Measurements from ENCODE around the gene MUC6.

The MUC6 gene

GRCh38 chr11:1014276-1014675 lies 22.2 kb downstream of the MUC6 start:
- Histone ChIP-seq H3K36me3 (ENCODE audit: control insufficient read depth, low read depth, low read length) (peaks cover 22% of the 10 kb centered on the region), H3K4me3 (ENCODE audit: low read length) (no peak overlapping the region), H3K4me1 (ENCODE audit: control insufficient read depth, low read depth, low read length) (no peaks in the 10 kb centered on the region), H3K9me3 (ENCODE audit: control insufficient read depth, low read depth, low read length) (no peaks in the 10 kb centered on the region), H3K27me3 (ENCODE audit: control insufficient read depth, insufficient read depth, low read length) (no peaks in the 10 kb centered on the region), H3K9ac (ENCODE audit: low read length) (no peak overlapping the region), H3K27ac (ENCODE audit: low read length) (no peak overlapping the region)

GRCh38 chr11:1013631-1013935 lies 22.9 kb downstream of the MUC6 start:
- no peaks in the 10 kb centered on the region for H3K4me1 ChIP-seq (ENCODE audit: control insufficient read depth, low read depth, low read length)
- H3K9ac ChIP-seq (ENCODE audit: low read length), result no peak overlapping the region
- H3K36me3 ChIP-seq (ENCODE audit: control insufficient read depth, low read depth, low read length), result peaks cover 26% of the 10 kb centered on the region
- H3K27me3 ChIP-seq (ENCODE audit: control insufficient read depth, insufficient read depth, low read length), result no peaks in the 10 kb centered on the region
- no peak overlapping the region for H3K27ac ChIP-seq (ENCODE audit: low read length)
- H3K9me3 ChIP-seq (ENCODE audit: control insufficient read depth, low read depth, low read length), result no peaks in the 10 kb centered on the region
- no peak overlapping the region for H3K4me3 ChIP-seq (ENCODE audit: low read length)

- Histone ChIP-seq H3K36me3 (ENCODE audit: control insufficient read depth, low read depth, low read length) (peaks cover 26% of the 10 kb centered on the region), H3K27me3 (ENCODE audit: control insufficient read depth, insufficient read depth, low read length) (no peaks in the 10 kb centered on the region), H3K4me1 (ENCODE audit: control insufficient read depth, low read depth, low read length) (no peaks in the 10 kb centered on the region), H3K9ac (ENCODE audit: low read length) (no peak overlapping the region), H3K27ac (ENCODE audit: low read length) (no peak overlapping the region), H3K4me3 (ENCODE audit: low read length) (no peak overlapping the region), H3K9me3 (ENCODE audit: control insufficient read depth, low read depth, low read length) (no peaks in the 10 kb centered on the region)
Measured at GRCh38 chr11:1012740-1013630, 23.5 kb downstream of the MUC6 start.

GRCh38 chr11:1012291-1012690 lies 24.2 kb downstream of the MUC6 start:
- no peak overlapping the region for H3K27ac ChIP-seq (ENCODE audit: low read length)
- H3K36me3 ChIP-seq (ENCODE audit: control insufficient read depth, low read depth, low read length), result peaks cover 26% of the 10 kb centered on the region
- no peaks in the 10 kb centered on the region for H3K27me3 ChIP-seq (ENCODE audit: control insufficient read depth, insufficient read depth, low read length)
- H3K4me3 ChIP-seq (ENCODE audit: low read length), result no peak overlapping the region
- H3K4me1 ChIP-seq (ENCODE audit: control insufficient read depth, low read depth, low read length), result no peaks in the 10 kb centered on the region
- no peaks in the 10 kb centered on the region for H3K9me3 ChIP-seq (ENCODE audit: control insufficient read depth, low read depth, low read length)
- H3K9ac ChIP-seq (ENCODE audit: low read length), result no peak overlapping the region

- no peak overlapping the region for H3K4me3 ChIP-seq (ENCODE audit: low read length)
- H3K9ac ChIP-seq (ENCODE audit: low read length), result no peak overlapping the region
- no peaks in the 10 kb centered on the region for H3K4me1 ChIP-seq (ENCODE audit: control insufficient read depth, low read depth, low read length)
- no peak overlapping the region for H3K27ac ChIP-seq (ENCODE audit: low read length)
- H3K9me3 ChIP-seq (ENCODE audit: control insufficient read depth, low read depth, low read length), result no peaks in the 10 kb centered on the region
- peaks cover 32% of the 10 kb centered on the region for H3K36me3 ChIP-seq (ENCODE audit: control insufficient read depth, low read depth, low read length)
- no peaks in the 10 kb centered on the region for H3K27me3 ChIP-seq (ENCODE audit: control insufficient read depth, insufficient read depth, low read length)
Measured at GRCh38 chr11:1011320-1011698, 25.2 kb downstream of the MUC6 start.

GRCh38 chr11:1010551-1011319 lies 25.8 kb downstream of the MUC6 start:
- no peak overlapping the region for H3K4me3 ChIP-seq (ENCODE audit: low read length)
- H3K9me3 ChIP-seq (ENCODE audit: control insufficient read depth, low read depth, low read length), result no peaks in the 10 kb centered on the region
- no peak overlapping the region for H3K27ac ChIP-seq (ENCODE audit: low read length)
- H3K27me3 ChIP-seq (ENCODE audit: control insufficient read depth, insufficient read depth, low read length), result no peaks in the 10 kb centered on the region
- H3K9ac ChIP-seq (ENCODE audit: low read length), result no peak overlapping the region
- peaks cover 32% of the 10 kb centered on the region for H3K36me3 ChIP-seq (ENCODE audit: control insufficient read depth, low read depth, low read length)
- H3K4me1 ChIP-seq (ENCODE audit: control insufficient read depth, low read depth, low read length), result no peaks in the 10 kb centered on the region

- peaks cover 33% of the 10 kb centered on the region for H3K36me3 ChIP-seq (ENCODE audit: control insufficient read depth, low read depth, low read length)
- H3K4me3 ChIP-seq (ENCODE audit: low read length), result no peak overlapping the region
- no peaks in the 10 kb centered on the region for H3K27me3 ChIP-seq (ENCODE audit: control insufficient read depth, insufficient read depth, low read length)
- H3K9me3 ChIP-seq (ENCODE audit: control insufficient read depth, low read depth, low read length), result no peaks in the 10 kb centered on the region
- H3K9ac ChIP-seq (ENCODE audit: low read length), result no peak overlapping the region
- no peak overlapping the region for H3K27ac ChIP-seq (ENCODE audit: low read length)
- H3K4me1 ChIP-seq (ENCODE audit: control insufficient read depth, low read depth, low read length), result no peaks in the 10 kb centered on the region
Measured at GRCh38 chr11:1009991-1010390, 26.5 kb downstream of the MUC6 start.

- Histone ChIP-seq H3K27me3 (ENCODE audit: control insufficient read depth, insufficient read depth, low read length) (no peaks in the 10 kb centered on the region), H3K9me3 (ENCODE audit: control insufficient read depth, low read depth, low read length) (no peaks in the 10 kb centered on the region), H3K9ac (ENCODE audit: low read length) (no peak overlapping the region), H3K4me3 (ENCODE audit: low read length) (no peak overlapping the region), H3K27ac (ENCODE audit: low read length) (no peak overlapping the region), H3K36me3 (ENCODE audit: control insufficient read depth, low read depth, low read length) (peaks cover 39% of the 10 kb centered on the region), H3K4me1 (ENCODE audit: control insufficient read depth, low read depth, low read length) (no peaks in the 10 kb centered on the region)
Measured at GRCh38 chr11:1009371-1009770, 27.1 kb downstream of the MUC6 start.

- Histone ChIP-seq H3K36me3 (ENCODE audit: control insufficient read depth, low read depth, low read length) (peaks cover 43% of the 10 kb centered on the region), H3K9ac (ENCODE audit: low read length) (no peak overlapping the region), H3K27ac (ENCODE audit: low read length) (no peak overlapping the region), H3K4me1 (ENCODE audit: control insufficient read depth, low read depth, low read length) (no peaks in the 10 kb centered on the region), H3K4me3 (ENCODE audit: low read length) (no peak overlapping the region), H3K27me3 (ENCODE audit: control insufficient read depth, insufficient read depth, low read length) (no peaks in the 10 kb centered on the region), H3K9me3 (ENCODE audit: control insufficient read depth, low read depth, low read length) (no peaks in the 10 kb centered on the region)
Measured at GRCh38 chr11:1008803-1009145, 27.7 kb downstream of the MUC6 start.

- H3K27ac ChIP-seq (ENCODE audit: low read length), result no peak overlapping the region
- H3K4me1 ChIP-seq (ENCODE audit: control insufficient read depth, low read depth, low read length), result no peaks in the 10 kb centered on the region
- H3K27me3 ChIP-seq (ENCODE audit: control insufficient read depth, insufficient read depth, low read length), result no peaks in the 10 kb centered on the region
- peaks cover 48% of the 10 kb centered on the region for H3K36me3 ChIP-seq (ENCODE audit: control insufficient read depth, low read depth, low read length)
- no peak overlapping the region for H3K4me3 ChIP-seq (ENCODE audit: low read length)
- no peak overlapping the region for H3K9ac ChIP-seq (ENCODE audit: low read length)
- H3K9me3 ChIP-seq (ENCODE audit: control insufficient read depth, low read depth, low read length), result no peaks in the 10 kb centered on the region
Measured at GRCh38 chr11:1008001-1008802, 28.3 kb downstream of the MUC6 start.

GRCh38 chr11:1007279-1007678 lies 29.2 kb downstream of the MUC6 start:
- Histone ChIP-seq H3K4me1 (ENCODE audit: control insufficient read depth, low read depth, low read length) (no peaks in the 10 kb centered on the region), H3K9ac (ENCODE audit: low read length) (no peak overlapping the region), H3K27me3 (ENCODE audit: control insufficient read depth, insufficient read depth, low read length) (no peaks in the 10 kb centered on the region), H3K27ac (ENCODE audit: low read length) (no peak overlapping the region), H3K9me3 (ENCODE audit: control insufficient read depth, low read depth, low read length) (no peaks in the 10 kb centered on the region), H3K4me3 (ENCODE audit: low read length) (no peak overlapping the region), H3K36me3 (ENCODE audit: control insufficient read depth, low read depth, low read length) (peaks cover 53% of the 10 kb centered on the region)

Measured in iPS-18a (cell line).